Measurements from ENCODE around the gene NCSTN. TPM values are rescaled to one million over a fixed set of nuclear protein-coding genes. Genes with fewer than 3 reads are reported as not detected.

The NCSTN gene
- polyA plus RNA-seq, 3 donors: 125 to 238 (median 145) TPM

GRCh38 chr1:160397651-160398050 is 54.5 kb downstream of the NCSTN start:
- no peaks in the 10 kb centered on the region for H4K20me1 ChIP-seq (ENCODE audit: insufficient read depth, low read length)
- Mint-ChIP-seq H3K36me3 (peaks cover 0 to 8% of the 10 kb centered on the region in 2 donors), H3K4me3 (no peak overlapping the region), H3K9me3 (peaks cover 0 to 2% (median 0%) of the 10 kb centered on the region in 7 donors), H3K4me1 (peaks cover 15% of the 10 kb centered on the region), H3K27me3 (ENCODE audit: low read depth in 3 of 3) (peaks cover 28 to 33% (median 29%) of the 10 kb centered on the region in 3 donors), H3K27ac (no peak overlapping the region)
- no peak for TF ChIP-seq CTCF (IDR thresholded peaks at IDR 0.05)
- no peak overlapping the region for H3K4me2 ChIP-seq (replicated peaks; ENCODE audit: extremely low read depth, low read length, poor library complexity, severe bottlenecking)
- H3K79me2 ChIP-seq (ENCODE audit: insufficient read depth, low read length): no peaks in the 10 kb centered on the region
- H3K9me3 ChIP-seq (replicated peaks in 1 of 2; ENCODE audit: control insufficient read depth in 1 of 2, insufficient read depth in 1 of 2, low read length in 2 of 2): no peaks in the 10 kb centered on the region
- peaks cover 18 to 26% of the 10 kb centered on the region in 2 donors for H3K27me3 ChIP-seq (ENCODE audit: control insufficient read depth in 2 of 2, insufficient read depth in 2 of 2, low read length in 2 of 2)
- no peak overlapping the region for H3K9ac ChIP-seq (ENCODE audit: insufficient read depth, low read length, poor library complexity, severe bottlenecking)
- no peak overlapping the region for H3K27ac ChIP-seq (ENCODE audit: low read depth in 1 of 2, low read length in 2 of 2)
- no peak for DNase-seq
- peaks cover 9 to 12% of the 10 kb centered on the region in 2 donors for H3K4me1 ChIP-seq (ENCODE audit: control insufficient read depth in 1 of 2, insufficient read depth in 2 of 2, low read length in 2 of 2)
- no peak overlapping the region for H3K4me3 ChIP-seq (replicated peaks in 1 of 3; ENCODE audit: low read depth in 2 of 3, low read length in 3 of 3)
- no peaks in the 10 kb centered on the region for H3K36me3 ChIP-seq (replicated peaks in 1 of 2; ENCODE audit: control insufficient read depth in 1 of 2, insufficient read depth in 2 of 2, low read length in 2 of 2)
- intact Hi-C loops (cut with micrococcal nuclease): no loop called here
- no peak overlapping the region for H2AFZ ChIP-seq (ENCODE audit: insufficient read depth, low read depth, low read length, poor library complexity, severe bottlenecking)
- 86% methylated on average over 1 of the region's 1 CpG for WGBS (ENCODE audit: insufficient coverage)

- peaks cover 23% of the 10 kb centered on the region for H3K4me1 Mint-ChIP-seq
- H3K36me3 ChIP-seq (replicated peaks in 1 of 2; ENCODE audit: control insufficient read depth in 1 of 2, insufficient read depth in 2 of 2, low read length in 2 of 2): no peaks in the 10 kb centered on the region
- H3K4me3 ChIP-seq (replicated peaks in 1 of 3; ENCODE audit: low read depth in 2 of 3, low read length in 3 of 3): no peak overlapping the region
- peaks cover 0 to 2% (median 0%) of the 10 kb centered on the region in 7 donors for H3K9me3 Mint-ChIP-seq
- no peak overlapping the region for H3K27ac Mint-ChIP-seq
- peak overlapping the region in 1 of 2 donors; percentile 54 for H3K4me3 Mint-ChIP-seq
- H3K9ac ChIP-seq (ENCODE audit: insufficient read depth, low read length, poor library complexity, severe bottlenecking): no peak overlapping the region
- no peaks in the 10 kb centered on the region for H3K9me3 ChIP-seq (replicated peaks in 1 of 2; ENCODE audit: control insufficient read depth in 1 of 2, insufficient read depth in 1 of 2, low read length in 2 of 2)
- no peaks in the 10 kb centered on the region for H4K20me1 ChIP-seq (ENCODE audit: insufficient read depth, low read length)
- 80% methylated on average over 3 of the region's 4 CpGs for whole genome bisulfite sequencing (ENCODE audit: insufficient coverage)
- no peak overlapping the region for H2AFZ ChIP-seq (ENCODE audit: insufficient read depth, low read depth, low read length, poor library complexity, severe bottlenecking)
- H3K27ac ChIP-seq (ENCODE audit: low read depth in 1 of 2, low read length in 2 of 2): no peak overlapping the region
- peaks cover 0 to 8% of the 10 kb centered on the region in 2 donors for H3K36me3 Mint-ChIP-seq
- H3K4me2 ChIP-seq (replicated peaks; ENCODE audit: extremely low read depth, low read length, poor library complexity, severe bottlenecking): no peak overlapping the region
- peaks cover 28 to 33% (median 29%) of the 10 kb centered on the region in 3 donors for H3K27me3 Mint-ChIP-seq (ENCODE audit: low read depth in 3 of 3)
- H3K4me1 ChIP-seq (ENCODE audit: control insufficient read depth in 1 of 2, insufficient read depth in 2 of 2, low read length in 2 of 2): peaks cover 9 to 12% of the 10 kb centered on the region in 2 donors
- DNase-seq: no peak
- no peaks in the 10 kb centered on the region for H3K79me2 ChIP-seq (ENCODE audit: insufficient read depth, low read length)
- intact Hi-C loops (cut with micrococcal nuclease): no loop called here
- peaks cover 18 to 26% of the 10 kb centered on the region in 2 donors for H3K27me3 ChIP-seq (ENCODE audit: control insufficient read depth in 2 of 2, insufficient read depth in 2 of 2, low read length in 2 of 2)
- TF ChIP-seq CTCF (IDR thresholded peaks at IDR 0.05): no peak
Observed at GRCh38 chr1:160398823-160399222, 55.6 kb downstream of the NCSTN start.

All from CD14-positive monocyte (primary cell).